HG03558 (cell line): Measurements from ENCODE around the gene TCP11L1.
A peak's percentile ranks its signal among the peaks of the same experiment; 100 is the strongest.
"Not testable (repeated sequence)": the region's sequence is repeated elsewhere in the genome, so short reads cannot be mapped to it uniquely, and the experiment has no call there.

Source experiments
- ATAC-seq: cut with Tn5 transposase; IDR thresholded peaks from one replicate; pipeline ENCODE4 v1.9.1; 2021; ENCODE audit warnings: moderate number of reproducible peaks; ENCODE audit not compliant: unreplicated experiment; ENCODE audit errors: extremely low read depth

The TCP11L1 gene

DNA sequence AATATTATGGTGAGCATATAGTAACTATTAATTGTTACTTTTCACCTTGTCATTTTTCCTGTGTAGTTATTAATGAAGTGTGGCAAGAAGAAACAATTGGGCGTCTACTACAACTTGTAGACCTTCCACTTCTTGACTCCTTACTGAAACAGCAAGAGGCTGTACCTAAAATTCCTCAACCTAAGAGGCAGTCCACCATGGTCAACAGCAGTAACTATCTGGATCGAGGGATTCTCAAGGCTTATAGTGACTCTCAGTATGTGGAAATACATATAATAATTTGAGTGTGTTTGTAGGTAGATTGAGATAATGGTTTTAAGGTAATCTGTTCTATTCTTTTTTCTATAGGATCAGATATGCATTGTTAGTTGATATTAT lies 10.8 kb upstream of the TCP11L1 start:
- ATAC-seq = no peak

DNA sequence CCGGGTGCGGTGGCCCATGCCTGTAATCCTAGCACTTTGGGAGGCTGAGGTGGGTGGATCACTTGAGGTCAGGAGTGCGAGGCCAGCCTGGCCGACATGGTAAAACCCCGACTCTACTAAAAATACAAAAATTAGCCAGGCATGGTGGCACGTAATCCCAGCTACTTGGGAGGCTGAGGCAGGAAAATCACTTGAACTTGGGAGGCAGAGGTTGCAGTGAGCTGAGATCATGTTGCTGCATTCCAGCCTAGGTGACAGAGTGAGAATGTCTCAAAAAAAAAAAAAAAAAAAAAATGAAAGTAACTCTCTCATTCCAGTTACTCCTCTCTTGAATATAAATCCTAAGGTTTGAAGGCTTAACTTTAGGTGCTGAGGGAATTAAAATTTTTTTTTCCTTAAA lies 10.2 kb upstream of the TCP11L1 start:
- ATAC-seq = not testable (repeated sequence)

DNA sequence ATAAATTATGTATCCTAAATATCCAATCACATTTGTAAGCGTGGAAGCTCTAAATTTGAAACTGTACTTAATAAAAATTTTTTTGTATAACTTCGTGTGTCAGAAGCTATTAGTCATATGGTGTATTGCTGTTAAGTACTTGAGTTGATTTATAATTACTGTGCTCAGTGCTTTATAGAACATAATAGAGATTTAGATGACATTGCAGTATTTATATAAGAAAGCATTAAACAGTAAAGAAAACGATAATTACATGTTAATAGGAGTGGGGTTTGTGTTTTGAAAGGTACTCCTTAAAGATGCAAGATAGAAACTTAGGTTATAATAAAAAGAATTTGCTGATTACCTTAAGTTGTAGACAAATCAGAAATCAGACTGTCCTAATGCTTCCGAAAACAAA lies 5.9 kb upstream of the TCP11L1 start:
- ATAC-seq = no peak

DNA sequence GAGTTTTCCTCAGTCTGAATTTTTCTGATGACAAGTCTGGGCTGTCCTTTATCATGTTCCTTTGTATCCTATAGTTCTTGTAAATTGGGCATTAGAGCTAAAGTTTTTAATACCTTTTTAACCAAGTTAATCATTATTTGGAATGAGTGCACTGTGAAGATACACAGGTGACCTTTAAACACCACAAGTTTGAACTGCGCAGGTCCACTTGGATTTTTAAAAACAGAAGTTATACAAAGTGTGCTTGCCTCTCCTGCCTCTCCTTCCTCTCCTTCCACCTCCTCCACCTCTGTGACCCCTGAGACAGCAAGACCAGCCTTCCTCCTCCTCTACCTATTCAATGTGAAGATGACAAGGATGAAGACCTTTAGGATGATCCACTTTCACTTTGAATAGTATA lies 4.4 kb upstream of the TCP11L1 start:
- no peak for ATAC-seq

DNA sequence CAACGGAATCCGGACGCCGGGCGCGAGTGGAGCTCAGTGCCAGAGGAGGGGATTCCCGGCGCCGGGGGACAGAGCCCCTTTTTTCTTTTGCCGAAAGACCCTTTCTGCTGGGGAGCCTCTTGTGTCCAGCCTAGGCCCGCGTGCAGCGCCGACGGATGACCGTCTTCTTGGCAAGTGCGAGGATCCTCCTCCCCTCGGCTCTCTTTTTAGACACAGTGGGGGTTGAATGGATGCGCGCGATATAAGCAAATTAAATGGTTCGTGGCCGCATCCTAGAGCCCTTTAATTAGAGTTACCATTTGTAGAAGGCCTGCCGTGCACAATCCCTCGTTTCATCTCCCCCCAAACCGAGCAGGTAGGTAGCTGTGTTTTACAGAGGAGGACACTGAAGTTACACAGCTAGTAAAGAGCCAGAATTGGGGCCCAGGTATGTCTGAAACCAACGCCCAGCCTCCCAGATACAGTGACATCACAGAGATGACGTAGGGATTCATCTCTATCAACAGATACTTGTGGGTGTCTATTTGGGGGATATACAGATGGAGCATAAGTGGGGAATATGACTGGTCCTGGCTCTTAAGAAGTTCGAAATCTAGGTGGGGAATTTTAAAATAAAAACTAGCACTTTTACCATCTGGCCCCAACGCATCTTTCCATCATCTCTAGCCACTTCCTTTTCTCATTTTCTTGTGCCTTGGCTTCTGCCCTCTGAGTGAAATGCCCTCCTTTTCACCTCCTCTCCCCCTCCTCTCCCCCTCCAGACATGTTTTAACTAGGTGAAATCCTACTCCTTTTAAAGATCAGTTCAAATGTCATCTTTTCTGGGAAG lies 875 bp downstream of the TCP11L1 start:
- peak; percentile 2 for ATAC-seq

DNA sequence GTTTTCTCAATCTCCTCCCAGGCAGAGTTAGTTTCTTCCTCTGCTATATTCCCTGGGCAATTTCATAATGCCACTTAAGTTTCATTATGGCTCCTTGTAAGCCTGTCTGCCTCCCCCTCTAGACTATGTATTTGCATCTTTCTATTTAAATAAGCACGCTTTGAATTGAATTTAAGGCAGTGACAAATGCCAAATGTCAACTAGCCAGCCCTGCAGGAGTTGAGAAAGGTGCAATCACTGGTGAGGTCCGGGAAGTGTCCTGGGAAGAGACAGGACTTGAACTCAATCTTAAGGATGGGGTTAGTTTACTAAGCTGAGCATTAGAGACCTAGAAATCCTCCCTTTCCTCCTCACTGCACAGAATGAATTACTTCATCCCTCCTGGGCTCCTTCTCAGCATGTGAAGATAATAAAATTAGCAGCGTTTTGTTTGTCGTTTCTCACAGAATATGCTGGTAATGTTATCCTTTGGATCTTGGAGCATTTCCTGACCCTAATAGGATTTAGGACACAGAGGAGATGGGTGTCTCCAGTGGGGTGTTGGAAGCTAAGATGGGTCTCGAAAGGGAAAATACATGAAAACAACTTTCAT lies 1.6 kb downstream of the TCP11L1 start:
- ATAC-seq = no peak

DNA sequence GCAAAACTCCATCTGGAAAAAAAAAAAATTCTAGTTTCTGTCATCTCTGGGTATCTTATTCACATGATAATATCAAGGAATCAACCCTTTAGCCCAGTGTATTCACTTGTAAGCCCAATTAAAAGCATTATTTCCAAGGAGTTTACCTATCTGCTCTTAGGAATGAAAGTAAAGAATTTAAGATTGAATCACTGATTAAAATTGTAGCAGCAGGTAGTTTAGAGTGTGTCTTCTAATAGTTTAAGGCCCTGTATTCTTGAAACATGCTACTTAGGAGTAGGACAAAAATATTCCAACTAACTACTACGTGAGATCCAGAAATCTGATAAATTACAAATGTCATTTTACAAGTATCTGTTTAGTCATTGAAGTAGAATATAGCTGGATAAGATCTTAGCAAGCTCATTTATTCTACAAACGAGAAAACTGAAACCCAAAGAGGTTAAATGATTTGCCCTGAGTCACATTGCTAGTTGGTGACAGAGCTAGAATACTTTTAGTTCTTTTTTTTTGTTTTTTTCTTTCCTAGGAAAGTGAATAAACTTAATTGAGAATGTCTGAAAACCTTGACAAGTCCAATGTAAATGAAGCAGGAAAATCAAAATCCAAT lies 4.0 kb downstream of the TCP11L1 start:
- ATAC-seq = no peak

DNA sequence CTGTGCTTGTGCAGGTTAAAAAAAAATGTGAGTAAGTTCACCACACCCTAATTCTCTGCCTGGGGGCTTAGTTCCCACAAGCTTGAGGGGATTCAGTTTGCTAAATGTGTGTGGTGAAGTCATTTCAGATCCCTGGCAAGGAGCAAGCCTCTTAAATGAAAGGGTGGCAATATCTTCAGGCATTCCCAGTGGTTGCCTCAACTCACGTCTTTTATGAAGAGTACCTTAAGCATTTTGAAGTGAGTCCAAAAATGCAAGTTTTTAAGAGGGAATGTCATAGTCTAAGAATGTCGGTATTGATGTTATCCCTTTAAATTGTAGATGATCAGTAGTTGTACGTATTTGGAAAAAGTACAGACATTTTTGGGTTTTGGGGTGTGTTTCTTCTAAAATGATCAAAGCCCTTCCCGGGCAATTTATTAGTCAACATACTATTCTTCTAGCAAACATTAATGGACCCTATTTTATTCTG lies 4.9 kb downstream of the TCP11L1 start:
- ATAC-seq = no peak

DNA sequence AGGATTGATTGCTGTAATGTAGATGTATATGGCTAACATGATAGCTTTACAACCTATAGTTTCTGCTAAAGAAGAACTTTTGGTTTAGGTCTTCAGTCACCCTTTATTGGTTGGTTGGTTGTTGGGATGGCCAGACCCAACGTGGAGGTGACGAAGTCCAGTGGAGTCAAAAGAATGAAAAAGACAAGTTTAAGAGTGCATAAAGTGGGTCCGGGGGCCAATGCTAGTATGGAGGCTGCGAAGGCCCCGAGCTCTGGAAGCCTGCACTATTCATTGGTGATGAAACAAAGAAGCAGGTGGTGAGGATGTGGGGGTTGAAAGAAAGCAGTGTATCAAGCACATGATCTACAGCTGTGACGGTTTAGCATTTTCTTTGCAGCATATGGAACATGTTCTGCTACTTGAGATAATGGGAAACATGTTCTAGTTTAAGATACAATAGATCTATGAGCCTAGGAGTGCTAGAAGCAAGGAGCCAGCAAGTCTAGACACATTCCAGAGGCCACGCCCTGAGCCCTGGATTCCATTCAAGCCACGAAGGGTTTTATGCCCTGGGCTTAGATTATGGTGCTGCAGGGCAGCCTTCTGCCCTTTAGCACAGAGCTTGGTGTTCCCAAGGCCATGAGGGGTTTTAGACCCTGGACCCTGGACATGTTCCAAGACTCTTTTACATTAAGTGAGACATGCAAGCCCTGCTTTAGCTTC lies 6.3 kb downstream of the TCP11L1 start:
- ATAC-seq = no peak

DNA sequence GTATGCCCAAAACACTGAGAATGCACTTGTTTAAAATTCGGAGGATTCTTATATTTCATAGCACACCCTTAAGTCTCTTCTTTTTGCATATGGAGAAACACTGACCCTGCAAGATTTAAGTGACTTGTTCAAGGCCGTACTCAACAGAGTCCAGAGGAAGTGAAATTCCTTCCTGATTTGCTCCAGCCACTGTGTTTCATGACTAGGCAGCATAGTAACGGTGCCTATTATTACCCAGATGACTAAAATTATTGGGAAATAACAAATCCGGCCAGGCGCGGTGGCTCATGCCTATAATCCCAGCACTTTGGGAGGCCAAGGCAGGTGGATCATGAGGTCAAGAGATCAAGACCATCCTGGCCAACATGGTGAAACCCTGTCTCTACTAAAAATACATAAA lies 9.3 kb downstream of the TCP11L1 start:
- ATAC-seq = not testable (repeated sequence)

DNA sequence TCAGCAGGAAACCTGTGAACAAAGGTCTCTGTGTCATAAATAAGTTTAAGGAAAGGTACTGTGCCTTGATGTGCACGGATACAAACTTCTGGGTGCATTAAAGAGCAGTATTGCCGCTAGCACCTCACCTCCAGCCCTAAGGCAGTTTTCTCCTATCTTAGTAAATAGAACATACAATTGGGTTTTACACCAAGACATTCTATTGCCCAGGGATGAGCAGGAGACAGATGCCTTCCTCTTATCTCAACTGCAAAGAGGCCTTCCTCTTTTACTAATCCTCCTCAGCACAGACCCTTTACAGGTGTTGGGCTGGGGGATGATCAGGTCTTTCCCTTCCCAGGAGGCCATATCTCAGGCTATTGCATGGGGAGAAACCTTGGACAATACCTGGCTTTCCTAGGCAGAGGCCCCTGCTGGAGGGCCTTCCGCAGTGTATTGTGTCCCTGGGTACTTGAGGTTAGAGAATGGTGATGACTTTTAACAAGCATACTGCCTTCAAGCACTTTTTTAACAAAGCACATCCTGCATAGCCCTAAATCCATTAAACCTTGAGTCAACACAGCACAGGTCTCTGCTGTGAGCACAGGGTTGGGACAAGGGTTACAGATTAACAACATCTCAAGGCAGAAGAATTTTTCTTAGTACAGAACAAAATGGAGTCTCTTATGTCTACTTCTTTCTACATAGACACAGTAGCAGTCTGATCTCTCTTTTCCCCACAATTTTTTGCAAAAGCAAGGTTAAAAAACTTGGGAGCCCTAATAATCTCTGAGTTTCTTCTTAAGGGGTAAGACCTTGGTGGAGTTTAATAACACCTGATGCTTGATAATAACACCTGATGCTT lies 10.4 kb downstream of the TCP11L1 start:
- not testable (repeated sequence) for ATAC-seq

DNA sequence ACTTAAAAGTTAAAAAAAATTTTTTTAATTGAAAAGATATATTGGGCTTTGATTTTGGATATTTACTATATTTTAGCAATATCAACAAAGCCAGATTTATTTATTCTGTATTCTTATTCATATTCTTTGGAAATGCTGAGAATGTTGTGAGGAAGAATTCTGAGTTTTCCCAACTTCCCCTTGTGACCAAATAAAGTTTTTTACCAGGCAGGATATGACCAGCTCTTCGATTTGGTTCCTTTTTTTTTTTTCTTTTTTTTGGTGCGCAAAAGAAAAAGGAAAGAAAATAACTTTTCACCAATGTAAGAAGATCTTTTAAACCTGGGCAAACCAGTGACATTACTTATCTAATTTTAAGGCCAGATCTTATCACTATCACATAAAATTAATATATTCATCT lies 12.9 kb downstream of the TCP11L1 start:
- no peak for ATAC-seq

DNA sequence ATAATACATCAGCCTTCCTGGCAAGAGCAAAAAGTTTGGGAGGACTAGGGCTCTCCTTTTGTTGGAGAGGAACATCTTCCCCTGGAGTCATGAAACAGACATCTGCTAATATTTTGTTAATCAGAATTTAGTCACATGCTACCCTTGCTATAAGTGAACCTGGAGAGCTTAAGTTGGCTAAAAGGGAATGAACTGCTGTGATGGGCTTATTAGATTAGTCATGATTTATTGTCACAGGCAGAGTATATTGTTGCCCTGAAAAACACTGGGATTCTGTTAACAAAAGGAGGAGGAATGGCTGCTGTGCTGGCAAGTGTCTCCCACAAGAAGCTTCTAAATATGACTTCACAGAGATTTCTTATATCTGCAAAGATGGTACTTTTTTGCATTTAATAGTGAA lies 16.0 kb downstream of the TCP11L1 start:
- no peak for ATAC-seq

DNA sequence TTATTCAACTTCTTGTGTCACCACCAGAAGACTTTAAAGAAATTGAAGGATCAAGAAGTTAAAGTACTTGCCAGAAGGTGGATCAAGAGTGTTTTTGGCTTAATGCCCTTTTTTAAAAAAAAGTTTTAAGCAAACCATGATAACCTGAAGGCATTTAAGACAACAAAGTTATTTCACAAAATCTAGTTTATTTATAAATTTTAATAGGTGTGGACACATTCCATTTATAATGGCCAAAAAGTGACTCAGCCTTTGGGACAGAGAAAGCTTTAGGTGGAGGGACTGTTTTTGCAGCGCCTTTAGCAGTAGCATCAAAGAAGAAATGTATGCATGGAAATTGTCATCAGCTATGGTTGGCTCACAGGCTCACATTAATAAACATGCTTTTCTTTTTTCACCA lies 17.9 kb downstream of the TCP11L1 start:
- no peak for ATAC-seq

DNA sequence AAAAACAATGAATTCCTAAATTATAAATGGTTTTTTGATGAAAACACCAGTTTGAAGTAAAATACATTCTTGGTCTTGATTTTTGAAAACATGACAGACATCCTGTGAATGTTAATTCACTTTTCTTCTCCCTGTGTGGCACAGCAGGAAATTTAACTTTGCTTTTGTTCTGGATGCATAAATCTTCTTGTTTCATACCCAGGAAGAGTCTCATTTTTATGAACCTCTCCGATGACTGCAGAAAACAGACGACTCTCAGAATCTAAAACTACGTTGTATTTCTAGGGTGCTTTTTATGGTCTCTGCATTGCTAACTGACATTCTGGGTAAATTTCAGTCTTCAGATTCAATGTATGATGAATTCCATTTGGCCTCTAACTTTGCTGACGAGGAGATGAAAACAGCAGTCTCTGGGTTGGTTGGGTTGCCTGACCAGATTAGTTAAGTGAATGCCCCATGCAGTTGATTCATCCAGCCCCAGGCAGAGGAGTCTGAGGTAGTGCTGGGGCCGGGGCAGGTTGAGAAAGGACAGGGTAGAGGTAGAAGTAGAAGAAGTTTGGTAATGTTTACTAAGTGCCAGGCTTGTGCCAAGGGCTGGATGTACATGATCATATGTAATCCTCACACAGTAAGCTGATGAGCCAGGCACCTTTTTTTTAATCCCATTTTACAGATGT lies 20.1 kb downstream of the TCP11L1 start:
- no peak for ATAC-seq

DNA sequence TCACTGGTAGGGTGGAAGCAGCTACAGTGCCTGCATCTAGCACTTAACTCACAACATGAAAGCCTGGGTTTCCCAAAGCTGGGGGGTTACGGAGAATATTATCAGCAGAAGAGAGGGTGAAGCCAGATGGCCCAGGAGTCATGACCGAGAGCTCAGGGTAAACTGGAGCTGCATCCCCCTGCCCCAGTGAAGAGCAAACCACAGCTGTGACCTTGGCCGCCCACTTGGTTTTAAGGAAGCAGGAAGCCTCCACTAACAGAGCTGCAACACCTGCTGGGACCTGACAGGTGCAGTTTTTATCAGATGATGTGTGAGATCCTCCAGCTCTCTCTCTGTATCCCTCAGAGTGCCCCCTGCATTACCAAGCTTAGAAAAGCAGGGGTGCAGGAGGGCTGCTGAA lies 20.9 kb downstream of the TCP11L1 start:
- ATAC-seq = no peak

DNA sequence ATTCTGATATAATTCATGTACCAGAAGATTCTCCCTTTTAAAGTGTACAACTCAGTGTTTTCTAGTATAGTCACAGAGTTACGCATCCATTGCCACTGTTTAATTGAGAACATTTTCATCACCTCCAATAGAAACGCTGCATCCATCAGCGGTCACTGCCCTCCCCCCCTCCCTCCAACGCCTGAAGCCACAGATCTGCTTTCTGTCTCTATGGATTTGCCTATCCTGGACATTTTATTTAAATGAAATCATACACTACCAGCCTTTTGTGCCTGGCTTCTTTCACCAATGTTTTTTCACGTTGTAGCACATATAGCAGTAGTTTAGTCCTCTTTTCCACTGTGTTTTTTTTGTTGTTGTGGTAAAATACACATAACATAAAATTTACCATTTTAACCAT lies 22.8 kb downstream of the TCP11L1 start:
- no peak for ATAC-seq

DNA sequence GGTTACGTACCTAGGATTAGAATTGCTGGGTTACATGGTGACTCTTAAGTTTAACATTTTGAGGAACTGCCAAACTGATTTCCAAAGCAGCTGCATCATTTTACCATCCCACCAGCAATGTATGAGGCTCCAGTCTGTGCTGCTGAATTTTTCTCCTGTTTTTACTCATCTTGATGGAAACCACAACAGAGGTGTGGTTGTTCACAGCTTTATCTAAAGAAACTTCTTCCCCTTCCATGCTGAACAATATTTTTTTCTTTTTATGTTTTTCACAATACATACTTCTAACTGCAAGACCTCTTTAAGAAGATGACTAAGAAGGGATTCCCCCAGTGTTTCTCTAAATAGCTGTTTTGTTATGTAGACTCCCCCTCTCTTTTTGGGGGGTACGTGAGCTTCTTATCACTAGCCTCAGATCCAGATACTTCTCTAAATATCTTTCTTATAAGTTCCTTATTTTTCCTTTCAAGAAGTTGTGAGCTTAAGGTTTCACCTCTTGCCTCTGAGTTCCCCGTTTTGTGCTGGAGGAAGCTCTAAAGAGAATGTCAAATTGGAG lies 24.0 kb downstream of the TCP11L1 start:
- peak; percentile 49 for ATAC-seq
